B cell (primary cell): ENCODE results near the gene AQR.

Experiments
- EZH2 ChIP-seq: IDR thresholded peaks from 2 replicates; pipeline ENCODE4 v1.6.1; 2012; ENCODE audit warnings: borderline replicate concordance, low read depth, mild to moderate bottlenecking, moderate library complexity, low read length; ENCODE audit not compliant: insufficient read depth, poor library complexity, severe bottlenecking
- TF ChIP-seq, protein P1 (sequence below): fragments of 200-600 bp; IDR thresholded peaks from one replicate; pipeline ENCODE4 v1.8.0; 2022; ENCODE audit warnings: antibody characterized with exemption, mild to moderate bottlenecking

DNA sequence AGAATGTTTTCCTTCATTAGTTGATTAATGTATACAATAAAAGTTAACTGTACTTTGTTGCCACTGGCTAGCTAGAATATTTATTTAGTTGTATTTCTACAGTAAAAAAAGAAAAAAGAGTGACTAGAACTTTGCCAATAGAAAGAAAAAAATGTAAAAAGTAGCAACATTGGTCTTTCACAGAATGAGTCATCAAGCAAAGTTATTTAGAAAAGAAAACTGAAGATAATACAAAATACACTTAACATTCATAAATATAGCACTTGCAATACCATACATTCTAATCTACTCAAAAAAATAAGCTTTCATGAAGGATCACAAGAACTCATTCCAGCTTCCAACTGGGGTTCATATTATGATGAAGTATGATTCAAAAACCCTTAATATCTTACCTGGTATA is 83.4 kb downstream of the AQR start:
- TF ChIP-seq, protein P1, sequence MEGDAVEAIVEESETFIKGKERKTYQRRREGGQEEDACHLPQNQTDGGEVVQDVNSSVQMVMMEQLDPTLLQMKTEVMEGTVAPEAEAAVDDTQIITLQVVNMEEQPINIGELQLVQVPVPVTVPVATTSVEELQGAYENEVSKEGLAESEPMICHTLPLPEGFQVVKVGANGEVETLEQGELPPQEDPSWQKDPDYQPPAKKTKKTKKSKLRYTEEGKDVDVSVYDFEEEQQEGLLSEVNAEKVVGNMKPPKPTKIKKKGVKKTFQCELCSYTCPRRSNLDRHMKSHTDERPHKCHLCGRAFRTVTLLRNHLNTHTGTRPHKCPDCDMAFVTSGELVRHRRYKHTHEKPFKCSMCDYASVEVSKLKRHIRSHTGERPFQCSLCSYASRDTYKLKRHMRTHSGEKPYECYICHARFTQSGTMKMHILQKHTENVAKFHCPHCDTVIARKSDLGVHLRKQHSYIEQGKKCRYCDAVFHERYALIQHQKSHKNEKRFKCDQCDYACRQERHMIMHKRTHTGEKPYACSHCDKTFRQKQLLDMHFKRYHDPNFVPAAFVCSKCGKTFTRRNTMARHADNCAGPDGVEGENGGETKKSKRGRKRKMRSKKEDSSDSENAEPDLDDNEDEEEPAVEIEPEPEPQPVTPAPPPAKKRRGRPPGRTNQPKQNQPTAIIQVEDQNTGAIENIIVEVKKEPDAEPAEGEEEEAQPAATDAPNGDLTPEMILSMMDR, result no peak
- no peak for TF ChIP-seq EZH2
